ENCODE results near the gene ATP11A.
A peak's percentile ranks its signal among the peaks of the same experiment; 100 is the strongest.
"Not testable (repeated sequence)": the region's sequence is repeated elsewhere in the genome, so short reads cannot be mapped to it uniquely, and the experiment has no call there.

Gene ATP11A

DNA sequence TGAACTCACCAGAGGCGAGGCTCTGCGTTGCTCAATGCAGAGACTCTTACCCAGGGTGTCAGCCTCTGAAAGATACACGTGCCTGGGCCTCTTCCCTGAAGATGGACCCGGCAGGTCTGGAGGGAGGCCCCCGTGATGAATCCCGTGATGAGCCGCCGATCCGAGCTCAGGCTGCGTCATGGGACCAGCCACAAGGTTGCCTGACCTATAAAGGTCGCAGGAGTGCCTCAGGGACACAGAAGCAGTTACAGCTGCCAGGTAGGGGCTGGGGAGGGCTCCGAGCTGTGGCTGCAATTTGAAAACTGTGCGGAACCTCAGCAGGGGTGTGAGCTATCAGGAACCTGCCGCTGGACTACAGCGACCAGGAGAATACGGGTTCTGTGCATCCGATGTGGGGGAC, 10.5 kb upstream of the ATP11A start:
- H3K9me3 ChIP-seq: no peaks in the 10 kb centered on the region; the same call in 1 of the 2 replicates
- H3K4me1 ChIP-seq: no peaks in the 10 kb centered on the region
- H3K4me3 ChIP-seq: no peak overlapping the region
- H3K36me3 ChIP-seq (replicated peaks): no peaks in the 10 kb centered on the region
- no peaks in the 10 kb centered on the region for H3K27me3 ChIP-seq (ENCODE audit: low read depth)
- no peak for DNase-seq (ENCODE audit: low spot score in 2 of 2)
- in situ Hi-C loops (cut with MboI; ENCODE audit: low sequenced_read_pairs): no loop called here

- in situ Hi-C loops (cut with MboI; ENCODE audit: low sequenced_read_pairs): no loop called here
- H3K27me3 ChIP-seq (ENCODE audit: low read depth): no peaks in the 10 kb centered on the region
- no peaks in the 10 kb centered on the region for H3K4me1 ChIP-seq
- no peaks in the 10 kb centered on the region; the same call in 1 of the 2 replicates for H3K9me3 ChIP-seq
- no peak for DNase-seq (ENCODE audit: low spot score in 2 of 2)
- H3K36me3 ChIP-seq (replicated peaks): no peaks in the 10 kb centered on the region
- no peak overlapping the region for H3K4me3 ChIP-seq
Observed at GRCh38 chr13:112679932-112680677, 9.7 kb upstream of the ATP11A start.

DNA sequence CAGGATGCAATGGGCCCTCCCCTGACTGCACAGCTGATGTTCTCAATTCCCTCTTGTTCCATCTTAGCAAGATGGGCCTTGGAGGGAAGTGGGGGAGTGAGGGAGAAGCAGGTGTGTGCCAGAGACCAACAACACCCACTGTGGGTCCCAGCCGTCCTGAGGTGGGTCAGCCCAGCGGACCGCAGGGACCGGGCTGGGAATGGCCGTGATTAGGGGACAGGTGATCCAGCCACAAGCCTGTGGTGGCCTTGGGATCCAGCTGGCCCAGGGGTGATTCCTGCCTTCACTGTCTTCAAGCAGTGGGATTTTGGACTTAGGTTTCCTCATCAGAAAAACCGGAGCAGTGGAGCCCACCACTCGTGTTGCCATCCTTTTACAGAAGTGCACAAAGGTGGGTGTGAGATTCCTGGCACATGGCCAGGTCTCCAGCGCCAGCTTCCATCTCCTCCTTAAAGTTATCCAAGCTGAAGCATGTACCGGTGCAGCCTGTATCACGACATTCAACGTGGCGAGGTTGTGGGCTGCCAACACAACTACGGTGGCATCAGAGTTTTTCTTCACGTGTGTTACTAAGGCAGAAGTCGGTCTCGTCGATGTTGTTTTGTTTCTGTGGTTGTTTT, 9.0 kb upstream of the ATP11A start:
- in situ Hi-C loops (cut with MboI; ENCODE audit: low sequenced_read_pairs): no loop called here
- H3K9me3 ChIP-seq: no peaks in the 10 kb centered on the region; the same call in 1 of the 2 replicates
- no peaks in the 10 kb centered on the region for H3K27me3 ChIP-seq (ENCODE audit: low read depth)
- DNase-seq (ENCODE audit: low spot score in 2 of 2): no peak
- no peak overlapping the region for H3K4me3 ChIP-seq
- H3K4me1 ChIP-seq: no peaks in the 10 kb centered on the region
- H3K36me3 ChIP-seq (replicated peaks): no peaks in the 10 kb centered on the region

DNA sequence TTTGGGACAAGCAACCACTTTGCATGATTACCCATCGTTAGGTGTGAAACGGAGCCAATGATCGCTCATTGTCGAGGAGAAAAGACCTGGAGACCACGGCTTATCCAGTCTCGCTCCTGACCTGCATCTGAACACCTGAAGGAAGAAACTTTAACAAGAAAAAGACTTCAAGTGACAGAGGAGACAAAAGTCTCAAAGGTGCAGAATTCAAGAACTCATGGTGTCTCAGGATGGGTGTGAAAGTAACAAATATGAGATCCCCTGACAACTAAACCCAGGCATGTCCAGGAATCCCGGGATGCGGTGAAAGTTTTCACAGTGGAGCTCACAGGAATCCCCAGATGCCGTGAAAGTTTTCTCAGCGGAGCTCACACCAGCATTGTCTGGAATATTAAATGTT, 6.3 kb upstream of the ATP11A start:
- no peaks in the 10 kb centered on the region for H3K36me3 ChIP-seq (replicated peaks)
- in situ Hi-C loops (cut with MboI; ENCODE audit: low sequenced_read_pairs): no loop called here
- DNase-seq (ENCODE audit: low spot score in 2 of 2): no peak
- no peaks in the 10 kb centered on the region for H3K4me1 ChIP-seq
- no peaks in the 10 kb centered on the region; the same call in 1 of the 2 replicates for H3K9me3 ChIP-seq
- no peak overlapping the region for H3K4me3 ChIP-seq
- no peaks in the 10 kb centered on the region for H3K27me3 ChIP-seq (ENCODE audit: low read depth)

- in situ Hi-C loops (cut with MboI; ENCODE audit: low sequenced_read_pairs): no loop called here
- peaks cover 4% of the 10 kb centered on the region; the same call in 1 of the 2 replicates for H3K4me1 ChIP-seq
- no peak for DNase-seq (ENCODE audit: low spot score in 2 of 2)
Observed at GRCh38 chr13:112684071-112684845, 5.6 kb upstream of the ATP11A start.

DNA sequence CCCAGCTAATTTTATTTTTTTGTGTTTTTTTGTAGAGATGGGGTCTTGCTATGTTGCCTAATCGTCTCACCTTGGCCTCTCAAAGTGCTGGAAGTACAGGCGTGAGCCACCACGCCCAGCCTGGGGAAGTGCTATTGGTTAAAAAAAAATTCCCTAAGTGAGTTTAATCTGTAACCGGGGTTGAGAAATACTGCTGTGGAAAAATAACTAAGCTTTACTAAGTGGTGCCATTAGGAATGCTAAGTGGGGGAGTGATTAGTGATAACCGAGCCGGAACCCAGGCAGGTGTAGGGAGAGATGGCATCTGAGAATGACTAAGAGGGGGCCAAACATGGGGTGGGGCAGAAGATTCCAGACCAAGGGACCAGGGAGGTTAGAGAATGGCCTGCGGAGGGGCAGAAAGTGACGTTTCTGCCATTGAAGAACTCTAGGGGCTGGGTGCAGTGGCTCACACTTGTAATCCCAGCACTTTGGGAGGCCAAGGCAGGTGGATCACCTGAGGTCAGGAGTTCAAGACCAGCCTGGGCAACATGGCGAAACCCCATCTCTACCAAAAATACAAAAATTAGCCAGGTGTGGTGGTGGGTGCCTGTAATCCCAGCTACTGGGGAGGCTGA, 4.5 kb upstream of the ATP11A start:
- H3K27me3 ChIP-seq (ENCODE audit: low read depth); H3K4me3 ChIP-seq; H3K4me1 ChIP-seq; H3K36me3 ChIP-seq (replicated peaks); in situ Hi-C loops (cut with MboI; ENCODE audit: low sequenced_read_pairs); DNase-seq (ENCODE audit: low spot score in 2 of 2); H3K9me3 ChIP-seq: not testable (repeated sequence)

More at GRCh38 chr13:112684071-112684845, 5.6 kb upstream of the ATP11A start:
- no peak overlapping the region for H3K4me3 ChIP-seq
- H3K36me3 ChIP-seq (replicated peaks): no peaks in the 10 kb centered on the region
- H3K27me3 ChIP-seq (ENCODE audit: low read depth): no peaks in the 10 kb centered on the region
- H3K9me3 ChIP-seq: no peaks in the 10 kb centered on the region; the same call in 1 of the 2 replicates

GRCh38 chr13:112685896-112686295, 3.9 kb upstream of the ATP11A start:
- DNase-seq (ENCODE audit: low spot score in 2 of 2): no peak
- in situ Hi-C loops (cut with MboI; ENCODE audit: low sequenced_read_pairs): no loop called here
- no peaks in the 10 kb centered on the region for H3K36me3 ChIP-seq (replicated peaks)
- peaks cover 5% of the 10 kb centered on the region; the same call in 1 of the 2 replicates for H3K4me1 ChIP-seq
- H3K9me3 ChIP-seq: no peaks in the 10 kb centered on the region
- no peak overlapping the region for H3K4me3 ChIP-seq
- H3K27me3 ChIP-seq (ENCODE audit: low read depth): no peaks in the 10 kb centered on the region

GRCh38 chr13:112686364-112686763, 3.5 kb upstream of the ATP11A start:
- H3K36me3 ChIP-seq (replicated peaks): no peaks in the 10 kb centered on the region
- H3K4me3 ChIP-seq: no peak overlapping the region
- no peaks in the 10 kb centered on the region for H3K27me3 ChIP-seq (ENCODE audit: low read depth)
- H3K4me1 ChIP-seq: peaks cover 5% of the 10 kb centered on the region; the same call in 1 of the 2 replicates
- in situ Hi-C loops (cut with MboI; ENCODE audit: low sequenced_read_pairs): no loop called here
- H3K9me3 ChIP-seq: no peaks in the 10 kb centered on the region
- no peak for DNase-seq (ENCODE audit: low spot score in 2 of 2)

- Histone ChIP-seq H3K4me3 (no peak overlapping the region), H3K27me3 (ENCODE audit: low read depth) (no peaks in the 10 kb centered on the region), H3K9me3 (no peaks in the 10 kb centered on the region), H3K36me3 (replicated peaks) (no peaks in the 10 kb centered on the region), H3K4me1 (peaks cover 6% of the 10 kb centered on the region)
- no peak for DNase-seq (ENCODE audit: low spot score in 2 of 2)
- in situ Hi-C loops (cut with MboI; ENCODE audit: low sequenced_read_pairs): no loop called here
Observed at GRCh38 chr13:112686987-112687386, 2.9 kb upstream of the ATP11A start.

DNA sequence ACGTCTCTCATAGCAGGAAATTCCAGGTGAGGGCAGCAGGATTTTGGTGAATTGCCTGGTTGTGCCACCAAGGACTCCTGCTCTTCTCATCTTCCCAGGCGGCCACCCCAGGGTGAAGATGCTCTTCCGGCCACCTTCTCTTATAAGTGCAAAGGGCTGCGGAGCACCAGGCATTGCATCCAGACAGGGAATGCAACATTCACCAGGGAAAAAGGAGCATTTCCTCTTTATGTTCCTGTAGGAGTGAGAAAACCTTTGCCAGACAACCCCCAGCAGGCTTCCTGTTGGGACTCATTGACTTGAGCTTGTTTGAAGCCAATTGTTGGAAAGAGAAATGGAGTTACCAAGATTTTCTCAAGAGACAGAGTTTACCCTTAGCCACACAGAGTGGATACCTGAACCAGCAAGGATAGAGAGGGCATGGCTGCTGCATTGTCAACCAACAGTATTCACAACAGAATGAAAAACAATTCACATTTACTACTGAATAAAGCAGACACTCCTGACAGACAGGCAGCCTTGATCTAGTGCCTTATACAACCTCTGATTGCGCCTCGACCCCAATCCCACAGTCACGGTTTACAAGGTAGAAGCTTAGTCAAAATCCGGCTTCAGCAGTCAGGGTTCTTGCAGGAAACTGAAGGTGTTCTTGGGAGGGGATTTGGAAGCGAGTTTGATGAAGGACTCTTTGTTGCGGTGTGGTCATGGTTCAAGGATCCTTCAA, 1.8 kb upstream of the ATP11A start:
- in situ Hi-C loops (cut with MboI; ENCODE audit: low sequenced_read_pairs): no loop called here
- no peak for DNase-seq (ENCODE audit: low spot score in 2 of 2)
- Histone ChIP-seq H3K36me3 (replicated peaks) (no peaks in the 10 kb centered on the region), H3K4me1 (peaks cover 13% of the 10 kb centered on the region), H3K4me3 (no peak overlapping the region), H3K9me3 (no peaks in the 10 kb centered on the region), H3K27me3 (ENCODE audit: low read depth) (no peaks in the 10 kb centered on the region)

GRCh38 chr13:112688560-112689302, 1.1 kb upstream of the ATP11A start:
- no peaks in the 10 kb centered on the region for H3K36me3 ChIP-seq (replicated peaks)
- DNase-seq (ENCODE audit: low spot score in 2 of 2): no peak
- H3K27me3 ChIP-seq (ENCODE audit: low read depth): no peaks in the 10 kb centered on the region
- in situ Hi-C loops (cut with MboI; ENCODE audit: low sequenced_read_pairs): no loop called here
- peak overlapping the region; percentile 63; the same call in 1 of the 2 replicates for H3K4me3 ChIP-seq
- H3K4me1 ChIP-seq: peaks cover 13% of the 10 kb centered on the region
- H3K9me3 ChIP-seq: no peaks in the 10 kb centered on the region

GRCh38 chr13:112690283-112690929, 568 bp downstream of the ATP11A start:
- Histone ChIP-seq H3K4me1 (peaks cover 24% of the 10 kb centered on the region), H3K36me3 (replicated peaks) (peaks cover 4% of the 10 kb centered on the region), H3K4me3 (peak overlapping the region; percentile 63), H3K27me3 (ENCODE audit: low read depth) (no peaks in the 10 kb centered on the region), H3K9me3 (no peaks in the 10 kb centered on the region)
- peak in 1 of 2 experiments; percentile 53 for DNase-seq (ENCODE audit: low spot score in 2 of 2)
- in situ Hi-C loops (cut with MboI; ENCODE audit: low sequenced_read_pairs): no loop called here
